Endometrial microvascular endothelial cells (primary cell): ENCODE measurements around the gene SMOC2. TPM values are rescaled to one million over a fixed set of nuclear protein-coding genes. Genes with fewer than 3 reads are reported as not detected.

ENCODE experiments used
- in situ Hi-C: cut with HindIII; loops from 2 replicates; pipeline ENCODE4 v1.10.0; 2017; ENCODE audit warnings: low sequenced_read_pairs, low pct_unique_long_range_greater_than_20kb; ENCODE audit errors: inconsistent ontology term
- total RNA-seq: library from RNA; depleted of rRNA; stranded (reverse); fragments of >200 nt; gene quantifications from one replicate; pipeline ENCODE4 v1.2.3, GENCODE V29; 2015; ENCODE audit errors: inconsistent ontology term

The SMOC2 gene
- total RNA-seq = not detected

GRCh38 chr6:168440520-168441433 is at the start of gene SMOC2:
Gene SMOC2, plus strand, starts transcription at chr6:168441184. Its CDS starts 187 bp downstream, at chr6:168441371.
- in situ Hi-C loops = no loop called here

GRCh38 chr6:168393126-168393870 is 47.7 kb upstream of the SMOC2 start:
- in situ Hi-C loops = no loop called here

- in situ Hi-C loops = no loop called here
These were observed 46.4 kb upstream of the SMOC2 start for GRCh38 chr6:168394606-168395005.

- in situ Hi-C loops = no loop called here
These were observed 45.0 kb upstream of the SMOC2 start for GRCh38 chr6:168395983-168396382.

- in situ Hi-C loops = no loop called here
These were observed 44.4 kb upstream of the SMOC2 start for GRCh38 chr6:168396561-168396960.

- in situ Hi-C loops = no loop called here
These were observed 44.0 kb upstream of the SMOC2 start for GRCh38 chr6:168397012-168397411.

- in situ Hi-C loops = no loop called here
These were observed 40.9 kb upstream of the SMOC2 start for GRCh38 chr6:168400037-168400436.

GRCh38 chr6:168403370-168404005 is 37.5 kb upstream of the SMOC2 start:
- in situ Hi-C loops = no loop called here

- in situ Hi-C loops = no loop called here
These were observed 36.4 kb upstream of the SMOC2 start for GRCh38 chr6:168404560-168404959.

- in situ Hi-C loops = no loop called here
These were observed 33.1 kb upstream of the SMOC2 start for GRCh38 chr6:168407842-168408241.

- in situ Hi-C loops = no loop called here
These were observed 32.4 kb upstream of the SMOC2 start for GRCh38 chr6:168408504-168409136.

GRCh38 chr6:168410035-168410434 is 30.9 kb upstream of the SMOC2 start:
- in situ Hi-C loops = no loop called here

- in situ Hi-C loops = no loop called here
These were observed 30.4 kb upstream of the SMOC2 start for GRCh38 chr6:168410554-168411011.

GRCh38 chr6:168411130-168411529 is 29.9 kb upstream of the SMOC2 start:
- in situ Hi-C loops = no loop called here

- in situ Hi-C loops = no loop called here
These were observed 29.2 kb upstream of the SMOC2 start for GRCh38 chr6:168411793-168412192.

- in situ Hi-C loops = no loop called here
These were observed 28.5 kb upstream of the SMOC2 start for GRCh38 chr6:168412456-168412855.

GRCh38 chr6:168413018-168413720 is 27.8 kb upstream of the SMOC2 start:
- in situ Hi-C loops = no loop called here

- in situ Hi-C loops = no loop called here
These were observed 27.1 kb upstream of the SMOC2 start for GRCh38 chr6:168413856-168414255.
